WTC11 (cell line): ENCODE measurements around the gene ZSCAN20. TPM values are rescaled to one million over a fixed set of nuclear protein-coding genes. Genes with fewer than 3 reads are reported as not detected.

Experiments
- ATAC-seq: fragments of 200-7000 bp; cut with Tn5 transposase; 2 replicates; pipeline ENCODE4 v1.10.0; 2021; ENCODE audit warnings: mild to moderate bottlenecking, moderate library complexity
- CTCF ChIA-PET: fragments of 300-600 bp; sonication (Branson Sonifier 250); formaldehyde crosslinking; loops from one replicate; lab custom pipeline; 2021; ENCODE audit warnings: antibody characterized with exemption; lab: Charles Lee
- POLR2A ChIA-PET: fragments of 350-600 bp; sonication (Branson Sonifier 250); formaldehyde crosslinking; loops from one replicate; lab custom pipeline; 2021; ENCODE audit warnings: antibody characterized with exemption; lab: Charles Lee
- DNase-seq: peaks from one replicate; pipeline ENCODE4 v3.0.0; 2021; ENCODE audit warnings: low spot score
- H3K27ac Mint-ChIP-seq: 2 replicates; pipeline ENCODE4 v1.8.0; 2021; ENCODE audit warnings: mixed read lengths
- H3K27me3 Mint-ChIP-seq: 2 replicates; pipeline ENCODE4 v1.8.0; 2021; ENCODE audit warnings: low read depth, mild to moderate bottlenecking, moderate library complexity, mixed read lengths
- H3K36me3 Mint-ChIP-seq: 2 replicates; pipeline ENCODE4 v1.8.0; 2021; ENCODE audit warnings: mixed read lengths
- H3K4me1 Mint-ChIP-seq: 2 replicates; pipeline ENCODE4 v1.8.0; 2022; ENCODE audit warnings: mixed read lengths
- H3K4me3 Mint-ChIP-seq: 2 replicates; pipeline ENCODE4 v1.8.0; 2021; ENCODE audit warnings: mild to moderate bottlenecking, moderate library complexity, mixed read lengths
- H3K9me3 Mint-ChIP-seq: 2 replicates; pipeline ENCODE4 v1.8.0; 2021; ENCODE audit warnings: mixed read lengths
- EMX1 ChIP-seq: fragments of 250-450 bp; sonication (Bioruptor Pico); IDR thresholded peaks from 2 replicates; pipeline ENCODE4 v1.8.0; 2021; ENCODE audit warnings: mild to moderate bottlenecking
- ESRRA ChIP-seq: sonication (generic); formaldehyde crosslinking; IDR thresholded peaks from 2 replicates; pipeline ENCODE4 v1.8.1; 2022; ENCODE audit warnings: mild to moderate bottlenecking, missing genetic modification reagents, borderline replicate concordance
- ETV6 ChIP-seq: sonication (generic); formaldehyde crosslinking; IDR thresholded peaks from 2 replicates; pipeline ENCODE4 v1.8.1; 2022; ENCODE audit warnings: mild to moderate bottlenecking, missing genetic modification reagents
- FOXK1 ChIP-seq: sonication (generic); formaldehyde crosslinking; IDR thresholded peaks from 2 replicates; pipeline ENCODE4 v1.8.0; 2022; ENCODE audit warnings: mild to moderate bottlenecking, moderate library complexity, missing genetic modification reagents
- HMGA2 ChIP-seq: fragments of 250-450 bp; sonication (Bioruptor Pico); IDR thresholded peaks from 2 replicates; pipeline ENCODE4 v1.4.0; 2021; ENCODE audit warnings: mild to moderate bottlenecking, moderate library complexity
- NFATC4 ChIP-seq: fragments of 250-450 bp; sonication (Bioruptor Pico); IDR thresholded peaks from 2 replicates; pipeline ENCODE4 v1.9.0; 2021; ENCODE audit warnings: mild to moderate bottlenecking
- NR1H2 ChIP-seq: sonication (generic); formaldehyde crosslinking; IDR thresholded peaks from 2 replicates; pipeline ENCODE4 v1.9.0; 2021; ENCODE audit warnings: mild to moderate bottlenecking, moderate library complexity, missing genetic modification reagents
- NR2C2 ChIP-seq: sonication (generic); formaldehyde crosslinking; IDR thresholded peaks from 2 replicates; pipeline ENCODE4 v1.8.0; 2022; ENCODE audit warnings: mild to moderate bottlenecking, missing genetic modification reagents
- NR3C1 ChIP-seq: sonication (generic); formaldehyde crosslinking; conservative IDR thresholded peaks from 2 replicates; pipeline ENCODE4 v1.8.1; 2023; ENCODE audit warnings: low read depth, mild to moderate bottlenecking, missing genetic modification reagents
- RELA ChIP-seq: sonication (generic); formaldehyde crosslinking; IDR thresholded peaks from 2 replicates; pipeline ENCODE4 v1.8.1; 2022; ENCODE audit warnings: missing genetic modification reagents, mild to moderate bottlenecking, borderline replicate concordance
- SMAD3 ChIP-seq: sonication (generic); formaldehyde crosslinking; IDR thresholded peaks from 2 replicates; pipeline ENCODE4 v1.8.0; 2022; ENCODE audit warnings: missing genetic modification reagents, mild to moderate bottlenecking, borderline replicate concordance
- SMAD4 ChIP-seq: sonication (generic); formaldehyde crosslinking; IDR thresholded peaks from 2 replicates; pipeline ENCODE4 v1.8.0; 2022; ENCODE audit warnings: mild to moderate bottlenecking, missing genetic modification reagents
- TEAD4 ChIP-seq: sonication (generic); formaldehyde crosslinking; IDR thresholded peaks from 2 replicates; pipeline ENCODE4 v1.8.0; 2022; ENCODE audit warnings: mild to moderate bottlenecking, missing genetic modification reagents
- ZBTB21 ChIP-seq: sonication (generic); formaldehyde crosslinking; IDR thresholded peaks from 2 replicates; pipeline ENCODE4 v1.8.1; 2023; ENCODE audit warnings: mild to moderate bottlenecking, missing genetic modification reagents, borderline replicate concordance
- ZNF317 ChIP-seq: sonication (generic); formaldehyde crosslinking; IDR thresholded peaks from 2 replicates; pipeline ENCODE4 v1.8.1; 2023; ENCODE audit warnings: low read depth, mild to moderate bottlenecking, moderate library complexity, missing genetic modification reagents, borderline replicate concordance
- total RNA-seq: library from RNA; stranded (reverse); gene quantifications from 3 replicates; pipeline ENCODE4 v1.2.3, GENCODE V29; 2021
- TF ChIP-seq, protein P1 (sequence below): fragments of 250-450 bp; sonication (Bioruptor Pico); conservative IDR thresholded peaks from 2 replicates; pipeline ENCODE4 v1.9.0; 2021; ENCODE audit warnings: mild to moderate bottlenecking
- TF ChIP-seq, protein P2 (sequence below): sonication (generic); formaldehyde crosslinking; IDR thresholded peaks from 2 replicates; pipeline ENCODE4 v1.8.1; 2023; ENCODE audit warnings: mild to moderate bottlenecking, moderate library complexity, missing genetic modification reagents
- TF ChIP-seq, protein P3 (sequence below): fragments of 250-450 bp; sonication (Bioruptor Pico); IDR thresholded peaks from 2 replicates; pipeline ENCODE4 v1.9.0; 2021; ENCODE audit warnings: mild to moderate bottlenecking, borderline replicate concordance
- TF ChIP-seq, protein P4 (sequence below): fragments of 250-450 bp; sonication (Bioruptor Pico); IDR thresholded peaks from 2 replicates; pipeline ENCODE4 v1.9.0; 2021; ENCODE audit warnings: moderate library complexity, mild to moderate bottlenecking, inconsistent platforms, borderline replicate concordance
- TF ChIP-seq, protein P5 (sequence below): sonication (generic); formaldehyde crosslinking; IDR thresholded peaks from 2 replicates; pipeline ENCODE4 v1.8.1; 2023; ENCODE audit warnings: mild to moderate bottlenecking, missing genetic modification reagents, moderate library complexity
- TF ChIP-seq, protein P6 (sequence below): sonication (generic); formaldehyde crosslinking; IDR thresholded peaks from 2 replicates; pipeline ENCODE4 v1.8.1; 2022; ENCODE audit warnings: low read depth, mild to moderate bottlenecking, moderate library complexity, missing genetic modification reagents, borderline replicate concordance

The ZSCAN20 gene
- total RNA-seq, 1 experiment from 2014 or later = 3.7 TPM

DNA sequence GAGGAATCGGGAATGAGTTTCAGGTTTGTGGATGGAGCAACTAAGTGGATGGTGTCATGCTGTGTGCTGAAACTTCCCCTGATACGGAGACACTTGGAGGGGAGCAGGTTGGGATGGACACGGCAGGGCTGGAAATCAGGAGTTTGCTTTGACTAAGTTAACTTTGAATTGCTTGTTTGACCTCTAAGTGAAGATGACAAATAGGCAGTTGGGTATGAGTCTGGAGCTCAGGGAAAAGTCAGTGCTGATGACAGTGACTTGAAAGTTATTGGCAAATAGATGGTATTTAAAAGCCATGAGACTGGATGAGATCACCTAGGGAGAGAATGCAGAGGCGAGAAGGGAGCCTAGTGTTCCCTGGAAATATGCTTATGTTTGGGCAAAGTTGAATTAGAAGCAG is 12.8 kb upstream of the ZSCAN20 start (continued):
- TF ChIP-seq, protein P1, sequence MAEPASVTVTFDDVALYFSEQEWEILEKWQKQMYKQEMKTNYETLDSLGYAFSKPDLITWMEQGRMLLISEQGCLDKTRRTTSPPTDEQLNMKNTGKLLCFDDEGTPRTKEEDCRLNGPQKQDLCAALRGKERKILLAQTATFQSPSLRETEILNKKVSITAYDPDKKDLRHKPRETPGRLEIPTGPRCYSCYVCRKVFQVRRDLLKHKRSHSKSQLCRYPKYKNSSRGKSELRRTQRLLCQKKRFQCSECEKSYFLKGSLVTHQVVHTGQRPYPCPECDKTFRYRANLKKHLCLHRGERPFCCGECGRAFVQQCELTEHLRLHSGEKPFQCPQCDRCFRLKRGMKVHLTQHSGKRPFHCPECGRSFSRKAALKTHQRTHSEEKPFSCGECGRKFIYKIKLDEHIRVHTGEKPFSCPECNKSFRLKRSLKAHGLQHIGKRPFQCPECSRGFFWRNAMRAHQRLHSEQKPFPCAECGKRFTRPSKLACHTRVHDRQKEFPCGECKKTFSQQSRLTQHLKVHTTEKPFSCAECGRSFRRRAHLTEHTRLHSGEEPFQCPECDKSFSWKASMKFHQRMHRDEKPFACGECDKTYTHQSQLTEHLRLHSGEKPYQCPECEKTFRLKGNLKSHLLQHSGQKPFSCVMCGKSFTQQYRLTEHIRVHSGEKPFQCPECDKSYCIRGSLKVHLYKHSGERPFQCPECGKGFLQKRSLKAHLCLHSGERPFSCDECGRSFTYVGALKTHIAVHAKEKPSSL = no peak

DNA sequence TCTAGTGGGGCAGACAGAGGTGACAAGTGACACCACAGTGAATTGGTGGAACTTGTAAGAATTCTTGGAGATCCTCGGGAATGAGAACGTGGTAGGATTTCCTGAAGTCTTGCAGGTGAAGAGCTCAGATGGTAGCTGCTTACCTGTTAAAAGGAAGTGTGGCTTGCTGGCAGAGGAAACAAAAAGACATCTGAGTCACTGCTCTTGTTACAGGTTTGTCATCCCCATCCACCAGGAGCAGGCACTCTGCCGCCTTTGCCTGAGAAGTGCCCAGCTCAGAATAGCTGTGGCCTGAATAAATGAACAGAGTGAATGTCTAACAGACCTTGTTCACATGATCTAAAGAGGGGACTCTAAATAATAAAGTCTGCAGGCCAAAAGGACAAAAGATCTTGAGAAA is 12.3 kb upstream of the ZSCAN20 start:
- POLR2A ChIA-PET = no interaction called here
- DNase-seq (no peak), ATAC-seq (no peak)
- no peak overlapping the region for H3K27ac Mint-ChIP-seq
- no peaks in the 10 kb centered on the region for H3K36me3 Mint-ChIP-seq
- CTCF ChIA-PET = interaction anchor here (1.1 to 1.9 kb wide), 4 partner anchors 11 to 366 kb away, joined by 4 to 7 read pairs (median 4); no protein-coding TSS in a partner anchor
- H3K27me3 Mint-ChIP-seq = peaks cover 15% of the 10 kb centered on the region; the same call in 1 of the 2 replicates
- no peak overlapping the region for H3K4me3 Mint-ChIP-seq
- H3K9me3 Mint-ChIP-seq = no peaks in the 10 kb centered on the region
- TF ChIP-seq ZBTB21 (CRISPR knock-in tag) (no peak), NR3C1 (CRISPR knock-in tag) (no peak), ZNF317 (CRISPR knock-in tag) (no peak), NFATC4 (no peak), NR2C2 (CRISPR knock-in tag) (no peak), NR1H2 (CRISPR knock-in tag) (no peak), EMX1 (CRISPR knock-in tag) (no peak), SMAD3 (CRISPR knock-in tag) (no peak), ETV6 (CRISPR knock-in tag) (no peak), ESRRA (CRISPR knock-in tag) (no peak), HMGA2 (CRISPR knock-in tag) (no peak), TEAD4 (CRISPR knock-in tag) (no peak)
- TF ChIP-seq, protein P2, sequence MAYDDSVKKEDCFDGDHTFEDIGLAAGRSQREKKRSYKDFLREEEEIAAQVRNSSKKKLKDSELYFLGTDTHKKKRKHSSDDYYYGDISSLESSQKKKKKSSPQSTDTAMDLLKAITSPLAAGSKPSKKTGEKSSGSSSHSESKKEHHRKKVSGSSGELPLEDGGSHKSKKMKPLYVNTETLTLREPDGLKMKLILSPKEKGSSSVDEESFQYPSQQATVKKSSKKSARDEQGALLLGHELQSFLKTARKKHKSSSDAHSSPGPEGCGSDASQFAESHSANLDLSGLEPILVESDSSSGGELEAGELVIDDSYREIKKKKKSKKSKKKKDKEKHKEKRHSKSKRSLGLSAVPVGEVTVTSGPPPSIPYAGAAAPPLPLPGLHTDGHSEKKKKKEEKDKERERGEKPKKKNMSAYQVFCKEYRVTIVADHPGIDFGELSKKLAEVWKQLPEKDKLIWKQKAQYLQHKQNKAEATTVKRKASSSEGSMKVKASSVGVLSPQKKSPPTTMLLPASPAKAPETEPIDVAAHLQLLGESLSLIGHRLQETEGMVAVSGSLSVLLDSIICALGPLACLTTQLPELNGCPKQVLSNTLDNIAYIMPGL (CRISPR knock-in tag) = no peak
- TF ChIP-seq, protein P3, sequence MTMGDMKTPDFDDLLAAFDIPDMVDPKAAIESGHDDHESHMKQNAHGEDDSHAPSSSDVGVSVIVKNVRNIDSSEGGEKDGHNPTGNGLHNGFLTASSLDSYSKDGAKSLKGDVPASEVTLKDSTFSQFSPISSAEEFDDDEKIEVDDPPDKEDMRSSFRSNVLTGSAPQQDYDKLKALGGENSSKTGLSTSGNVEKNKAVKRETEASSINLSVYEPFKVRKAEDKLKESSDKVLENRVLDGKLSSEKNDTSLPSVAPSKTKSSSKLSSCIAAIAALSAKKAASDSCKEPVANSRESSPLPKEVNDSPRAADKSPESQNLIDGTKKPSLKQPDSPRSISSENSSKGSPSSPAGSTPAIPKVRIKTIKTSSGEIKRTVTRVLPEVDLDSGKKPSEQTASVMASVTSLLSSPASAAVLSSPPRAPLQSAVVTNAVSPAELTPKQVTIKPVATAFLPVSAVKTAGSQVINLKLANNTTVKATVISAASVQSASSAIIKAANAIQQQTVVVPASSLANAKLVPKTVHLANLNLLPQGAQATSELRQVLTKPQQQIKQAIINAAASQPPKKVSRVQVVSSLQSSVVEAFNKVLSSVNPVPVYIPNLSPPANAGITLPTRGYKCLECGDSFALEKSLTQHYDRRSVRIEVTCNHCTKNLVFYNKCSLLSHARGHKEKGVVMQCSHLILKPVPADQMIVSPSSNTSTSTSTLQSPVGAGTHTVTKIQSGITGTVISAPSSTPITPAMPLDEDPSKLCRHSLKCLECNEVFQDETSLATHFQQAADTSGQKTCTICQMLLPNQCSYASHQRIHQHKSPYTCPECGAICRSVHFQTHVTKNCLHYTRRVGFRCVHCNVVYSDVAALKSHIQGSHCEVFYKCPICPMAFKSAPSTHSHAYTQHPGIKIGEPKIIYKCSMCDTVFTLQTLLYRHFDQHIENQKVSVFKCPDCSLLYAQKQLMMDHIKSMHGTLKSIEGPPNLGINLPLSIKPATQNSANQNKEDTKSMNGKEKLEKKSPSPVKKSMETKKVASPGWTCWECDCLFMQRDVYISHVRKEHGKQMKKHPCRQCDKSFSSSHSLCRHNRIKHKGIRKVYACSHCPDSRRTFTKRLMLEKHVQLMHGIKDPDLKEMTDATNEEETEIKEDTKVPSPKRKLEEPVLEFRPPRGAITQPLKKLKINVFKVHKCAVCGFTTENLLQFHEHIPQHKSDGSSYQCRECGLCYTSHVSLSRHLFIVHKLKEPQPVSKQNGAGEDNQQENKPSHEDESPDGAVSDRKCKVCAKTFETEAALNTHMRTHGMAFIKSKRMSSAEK (CRISPR knock-in tag) = no peak
- peaks cover 4% of the 10 kb centered on the region; the same call in 1 of the 2 replicates for H3K4me1 Mint-ChIP-seq

DNA sequence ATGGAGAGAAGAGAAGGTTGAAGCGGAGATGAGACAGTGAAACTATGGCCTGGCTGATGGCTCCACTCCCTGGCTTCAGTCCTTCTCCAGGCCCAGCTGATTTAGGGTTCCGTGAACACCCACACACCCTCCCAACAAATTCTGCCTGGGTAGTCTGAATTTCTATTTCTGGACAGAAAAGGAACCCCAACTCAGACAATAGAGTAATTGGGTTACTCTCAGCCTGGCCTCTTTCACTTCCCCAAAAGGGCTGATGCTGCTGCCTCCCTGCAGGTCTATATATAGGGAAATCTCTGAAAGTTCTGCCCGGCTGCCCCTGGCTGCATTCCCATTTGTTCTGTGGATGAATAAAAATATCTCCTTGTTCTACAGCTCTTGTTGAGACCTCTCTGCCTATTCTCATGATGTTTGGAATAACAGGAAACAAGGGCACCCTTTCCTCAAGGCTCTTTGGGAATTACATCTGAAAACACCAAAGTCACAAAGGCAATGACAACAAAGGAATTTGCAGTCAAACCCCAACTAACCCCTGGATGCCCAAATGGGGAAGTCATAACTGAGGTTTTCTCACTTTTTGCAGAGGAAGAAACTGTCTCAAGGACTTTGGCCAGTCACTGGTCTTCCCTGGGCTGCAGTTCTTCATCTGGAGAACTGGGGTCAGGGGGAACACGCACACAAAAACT is 11.4 kb upstream of the ZSCAN20 start:
- Mint-ChIP-seq H3K27ac (no peak overlapping the region), H3K4me3 (no peak overlapping the region), H3K36me3 (no peaks in the 10 kb centered on the region), H3K9me3 (no peaks in the 10 kb centered on the region), H3K27me3 (peaks cover 17% of the 10 kb centered on the region; the same call in 1 of the 2 replicates), H3K4me1 (no peaks in the 10 kb centered on the region)
- DNase-seq (no peak), ATAC-seq (no peak)
- POLR2A ChIA-PET = no interaction called here
- CTCF ChIA-PET = interaction anchor here (1.1 to 1.9 kb wide), 3 partner anchors 17 to 367 kb away, joined by 4 to 5 read pairs (median 4); no protein-coding TSS in a partner anchor
- TF ChIP-seq, protein P4, sequence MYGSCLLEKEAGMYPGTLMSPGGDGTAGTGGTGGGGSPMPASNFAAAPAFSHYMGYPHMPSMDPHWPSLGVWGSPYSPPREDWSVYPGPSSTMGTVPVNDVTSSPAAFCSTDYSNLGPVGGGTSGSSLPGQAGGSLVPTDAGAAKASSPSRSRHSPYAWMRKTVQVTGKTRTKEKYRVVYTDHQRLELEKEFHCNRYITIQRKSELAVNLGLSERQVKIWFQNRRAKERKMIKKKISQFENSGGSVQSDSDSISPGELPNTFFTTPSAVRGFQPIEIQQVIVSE (CRISPR knock-in tag) = no peak
- TF ChIP-seq FOXK1 (CRISPR knock-in tag) = no peak
- TF ChIP-seq RELA (CRISPR knock-in tag) = no peak
- TF ChIP-seq, protein P5, sequence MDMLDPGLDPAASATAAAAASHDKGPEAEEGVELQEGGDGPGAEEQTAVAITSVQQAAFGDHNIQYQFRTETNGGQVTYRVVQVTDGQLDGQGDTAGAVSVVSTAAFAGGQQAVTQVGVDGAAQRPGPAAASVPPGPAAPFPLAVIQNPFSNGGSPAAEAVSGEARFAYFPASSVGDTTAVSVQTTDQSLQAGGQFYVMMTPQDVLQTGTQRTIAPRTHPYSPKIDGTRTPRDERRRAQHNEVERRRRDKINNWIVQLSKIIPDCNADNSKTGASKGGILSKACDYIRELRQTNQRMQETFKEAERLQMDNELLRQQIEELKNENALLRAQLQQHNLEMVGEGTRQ (CRISPR knock-in tag) = no peak
- TF ChIP-seq HMGA2 (CRISPR knock-in tag) = no peak
- no peak for TF ChIP-seq SMAD4
- TF ChIP-seq, protein P6, sequence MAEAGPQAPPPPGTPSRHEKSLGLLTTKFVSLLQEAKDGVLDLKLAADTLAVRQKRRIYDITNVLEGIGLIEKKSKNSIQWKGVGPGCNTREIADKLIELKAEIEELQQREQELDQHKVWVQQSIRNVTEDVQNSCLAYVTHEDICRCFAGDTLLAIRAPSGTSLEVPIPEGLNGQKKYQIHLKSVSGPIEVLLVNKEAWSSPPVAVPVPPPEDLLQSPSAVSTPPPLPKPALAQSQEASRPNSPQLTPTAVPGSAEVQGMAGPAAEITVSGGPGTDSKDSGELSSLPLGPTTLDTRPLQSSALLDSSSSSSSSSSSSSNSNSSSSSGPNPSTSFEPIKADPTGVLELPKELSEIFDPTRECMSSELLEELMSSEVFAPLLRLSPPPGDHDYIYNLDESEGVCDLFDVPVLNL (CRISPR knock-in tag) = no peak
